Loucy (cell line): ENCODE measurements around the gene SIRPG.
"Not testable (repeated sequence)": the region's sequence is repeated elsewhere in the genome, so short reads cannot be mapped to it uniquely, and the experiment has no call there.

Experiments
- H2AFZ ChIP-seq: fragments of 200-600 bp; sonication (generic); 2 replicates; pipeline ENCODE4 v1.6.0; 2016; ENCODE audit warnings: antibody characterized with exemption, mild to moderate bottlenecking, low read length, moderate library complexity
- H3F3A ChIP-seq: fragments of 200-600 bp; 2 replicates; pipeline ENCODE4 v1.6.0; 2016; ENCODE audit warnings: antibody characterized with exemption, low read depth, mild to moderate bottlenecking
- H3K27me3 ChIP-seq: fragments of 200-600 bp; sonication (generic); 2 replicates; pipeline ENCODE4 v1.6.1; 2014; ENCODE audit warnings: low read length, mild to moderate bottlenecking; ENCODE audit not compliant: insufficient read depth, poor library complexity, severe bottlenecking
- H3K36me3 ChIP-seq: fragments of 200-600 bp; sonication (generic); 2 replicates; pipeline ENCODE4 v1.6.1; 2016; ENCODE audit warnings: low read length; ENCODE audit not compliant: insufficient read depth
- H3K4me1 ChIP-seq: fragments of 200-600 bp; sonication (generic); 2 replicates; pipeline ENCODE4 v1.5.1; 2014; ENCODE audit warnings: low read length, mild to moderate bottlenecking; ENCODE audit not compliant: insufficient read depth, poor library complexity, severe bottlenecking
- H3K4me2 ChIP-seq: fragments of 200-600 bp; sonication (generic); 2 replicates; pipeline ENCODE4 v1.6.0; 2014; ENCODE audit warnings: antibody characterized with exemption, low read length, low read depth, mild to moderate bottlenecking; ENCODE audit not compliant: poor library complexity, severe bottlenecking
- H3K4me3 ChIP-seq: fragments of 200-600 bp; sonication (generic); 2 replicates; pipeline ENCODE4 v1.5.1; 2014; ENCODE audit warnings: low read length, mild to moderate bottlenecking, mixed read lengths; ENCODE audit not compliant: poor library complexity, severe bottlenecking
- H3K79me2 ChIP-seq: fragments of 200-600 bp; sonication (generic); 2 replicates; pipeline ENCODE4 v1.6.1; 2014; ENCODE audit warnings: low read length; ENCODE audit not compliant: insufficient read depth
- H3K9ac ChIP-seq: fragments of 200-600 bp; sonication (generic); 2 replicates; pipeline ENCODE4 v1.6.0; 2014; ENCODE audit warnings: mild to moderate bottlenecking, low read depth, low read length, moderate library complexity; ENCODE audit not compliant: poor library complexity, severe bottlenecking
- H3K9me2 ChIP-seq: fragments of 200-600 bp; sonication (generic); replicated peaks from 2 replicates; pipeline ENCODE4 v1.6.1; 2016; ENCODE audit warnings: low read depth, low read length, mixed read lengths
- H3K9me3 ChIP-seq: fragments of 200-600 bp; sonication (generic); 2 replicates; pipeline ENCODE4 v1.6.1; 2014; ENCODE audit warnings: mild to moderate bottlenecking, antibody characterized with exemption, low read length, low read depth; ENCODE audit not compliant: insufficient read depth
- H4K20me1 ChIP-seq: fragments of 200-600 bp; sonication (generic); 2 replicates; pipeline ENCODE4 v1.6.0; 2014; ENCODE audit warnings: antibody characterized with exemption, low read length, mild to moderate bottlenecking; ENCODE audit not compliant: insufficient read depth, poor library complexity, severe bottlenecking
- EZH2phosphoT487 ChIP-seq: fragments of 200-600 bp; IDR thresholded peaks from 2 replicates; pipeline ENCODE4 v1.6.1; 2018; ENCODE audit warnings: antibody characterized with exemption, mild to moderate bottlenecking, moderate library complexity, borderline replicate concordance
- TF ChIP-seq, protein P1 (sequence below): fragments of 200-600 bp; sonication (generic); conservative IDR thresholded peaks from 2 replicates; pipeline ENCODE4 v1.5.1; 2014; ENCODE audit warnings: mild to moderate bottlenecking, antibody characterized with exemption, low read length

SIRPG gene

DNA sequence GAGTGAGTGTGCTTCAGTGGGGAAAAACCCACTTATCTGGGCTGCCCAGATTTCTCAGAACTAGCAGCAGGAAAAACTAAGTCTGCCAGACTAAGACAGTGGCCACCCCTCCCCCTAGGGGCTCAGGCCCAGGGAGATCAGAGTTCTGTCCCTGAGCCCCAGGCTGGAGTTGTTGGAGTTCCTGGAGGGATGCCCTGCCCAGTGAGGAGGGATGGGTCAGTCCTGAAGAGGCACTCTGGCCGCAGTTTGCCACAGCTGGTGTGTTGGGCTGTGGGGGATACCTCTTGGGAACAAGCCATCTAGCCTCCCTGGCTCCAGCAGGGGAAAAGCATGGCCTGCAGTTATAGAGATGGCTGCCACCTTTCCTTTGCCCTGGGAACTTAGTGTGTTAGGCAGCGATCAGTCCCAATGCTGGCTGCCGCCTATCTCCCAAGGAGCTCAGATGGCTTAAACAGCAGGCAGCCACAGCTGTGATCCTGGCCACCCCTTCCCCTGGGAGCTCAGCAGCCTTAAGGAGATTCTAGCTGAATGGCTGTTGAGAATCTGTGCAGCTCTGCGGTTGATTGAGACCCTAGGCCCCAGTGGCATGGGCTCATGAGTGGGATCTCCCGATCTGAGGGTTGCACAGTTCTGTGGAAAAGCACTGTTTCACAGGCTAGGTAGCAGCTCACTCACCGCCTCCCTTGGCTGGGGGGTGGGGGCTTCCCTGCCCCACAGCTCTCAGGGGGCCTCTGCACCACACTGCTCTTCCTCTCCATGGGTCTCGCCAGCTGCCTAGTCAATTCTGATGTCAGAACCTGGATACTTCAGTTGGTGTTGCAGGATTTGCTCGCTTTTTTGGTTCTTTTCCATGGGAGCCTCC lies 13.2 kb downstream of the SIRPG start:
- H3F3A ChIP-seq = no peaks in the 10 kb centered on the region
- H2AFZ ChIP-seq = no peak overlapping the region
- H3K4me1 ChIP-seq = no peaks in the 10 kb centered on the region
- no peaks in the 10 kb centered on the region for H3K79me2 ChIP-seq
- H4K20me1 ChIP-seq = no peaks in the 10 kb centered on the region
- no peak overlapping the region for H3K4me3 ChIP-seq
- H3K4me2 ChIP-seq = no peak overlapping the region
- no peak for TF ChIP-seq EZH2phosphoT487
- TF ChIP-seq, protein P1, sequence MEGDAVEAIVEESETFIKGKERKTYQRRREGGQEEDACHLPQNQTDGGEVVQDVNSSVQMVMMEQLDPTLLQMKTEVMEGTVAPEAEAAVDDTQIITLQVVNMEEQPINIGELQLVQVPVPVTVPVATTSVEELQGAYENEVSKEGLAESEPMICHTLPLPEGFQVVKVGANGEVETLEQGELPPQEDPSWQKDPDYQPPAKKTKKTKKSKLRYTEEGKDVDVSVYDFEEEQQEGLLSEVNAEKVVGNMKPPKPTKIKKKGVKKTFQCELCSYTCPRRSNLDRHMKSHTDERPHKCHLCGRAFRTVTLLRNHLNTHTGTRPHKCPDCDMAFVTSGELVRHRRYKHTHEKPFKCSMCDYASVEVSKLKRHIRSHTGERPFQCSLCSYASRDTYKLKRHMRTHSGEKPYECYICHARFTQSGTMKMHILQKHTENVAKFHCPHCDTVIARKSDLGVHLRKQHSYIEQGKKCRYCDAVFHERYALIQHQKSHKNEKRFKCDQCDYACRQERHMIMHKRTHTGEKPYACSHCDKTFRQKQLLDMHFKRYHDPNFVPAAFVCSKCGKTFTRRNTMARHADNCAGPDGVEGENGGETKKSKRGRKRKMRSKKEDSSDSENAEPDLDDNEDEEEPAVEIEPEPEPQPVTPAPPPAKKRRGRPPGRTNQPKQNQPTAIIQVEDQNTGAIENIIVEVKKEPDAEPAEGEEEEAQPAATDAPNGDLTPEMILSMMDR = no peak
- no peaks in the 10 kb centered on the region for H3K27me3 ChIP-seq
- H3K9me2 ChIP-seq = no peaks in the 10 kb centered on the region
- no peak overlapping the region for H3K9ac ChIP-seq
- H3K36me3 ChIP-seq = no peaks in the 10 kb centered on the region
- no peaks in the 10 kb centered on the region for H3K9me3 ChIP-seq

DNA sequence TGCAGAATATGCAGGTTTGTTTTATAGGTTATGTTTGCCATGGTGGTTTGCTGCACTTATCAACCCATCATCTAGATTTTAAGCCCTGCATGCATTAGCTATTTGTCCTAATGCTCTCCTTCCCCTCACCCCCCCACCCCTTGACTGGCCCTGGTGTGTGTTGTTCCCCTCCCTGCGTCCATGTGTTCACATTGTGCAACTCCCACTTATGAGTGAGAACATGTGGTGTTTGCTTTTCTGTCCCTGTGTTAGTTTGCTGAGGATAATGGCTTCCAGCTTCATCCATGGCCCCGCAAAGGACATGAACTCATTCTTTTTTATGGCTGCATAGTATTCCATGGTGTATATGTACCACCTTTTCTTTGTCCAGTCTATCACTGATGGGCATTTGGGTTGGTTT lies 18.9 kb downstream of the SIRPG start:
- H3K79me2 ChIP-seq, H3F3A ChIP-seq, H3K4me2 ChIP-seq, H3K36me3 ChIP-seq, H4K20me1 ChIP-seq, H3K4me1 ChIP-seq, H3K9ac ChIP-seq, H2AFZ ChIP-seq, H3K4me3 ChIP-seq, H3K27me3 ChIP-seq, H3K9me2 ChIP-seq, H3K9me3 ChIP-seq: not testable (repeated sequence)

DNA sequence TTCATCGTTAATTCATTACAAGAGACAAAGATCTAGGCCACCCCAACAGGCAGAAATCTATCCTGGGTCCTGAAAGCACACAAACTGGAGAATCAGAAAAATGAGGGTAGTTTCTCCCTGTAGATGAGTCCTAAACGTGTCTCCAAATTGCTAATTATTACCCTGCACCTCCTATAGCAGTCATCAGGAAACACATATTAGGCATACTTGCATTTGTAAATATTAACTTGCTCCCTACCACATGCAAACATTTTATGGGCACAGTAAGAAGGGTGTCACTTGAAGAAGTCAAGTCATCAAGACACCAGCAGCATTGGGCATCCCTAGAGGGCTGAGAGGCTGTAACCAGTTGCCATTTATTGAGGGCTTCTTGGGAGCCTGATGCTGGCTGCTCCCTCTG lies 19.8 kb downstream of the SIRPG start:
- no peak overlapping the region for H3K4me2 ChIP-seq
- H3K4me1 ChIP-seq = no peaks in the 10 kb centered on the region
- H3K27me3 ChIP-seq = no peaks in the 10 kb centered on the region
- H3K79me2 ChIP-seq = no peaks in the 10 kb centered on the region
- TF ChIP-seq, protein P1 = no peak
- no peak for TF ChIP-seq EZH2phosphoT487
- no peaks in the 10 kb centered on the region for H3K9me2 ChIP-seq
- H4K20me1 ChIP-seq = no peaks in the 10 kb centered on the region
- no peaks in the 10 kb centered on the region for H3F3A ChIP-seq
- H2AFZ ChIP-seq = no peak overlapping the region
- H3K9me3 ChIP-seq = no peaks in the 10 kb centered on the region
- H3K36me3 ChIP-seq = no peaks in the 10 kb centered on the region
- no peak overlapping the region for H3K9ac ChIP-seq
- H3K4me3 ChIP-seq = no peak overlapping the region

DNA sequence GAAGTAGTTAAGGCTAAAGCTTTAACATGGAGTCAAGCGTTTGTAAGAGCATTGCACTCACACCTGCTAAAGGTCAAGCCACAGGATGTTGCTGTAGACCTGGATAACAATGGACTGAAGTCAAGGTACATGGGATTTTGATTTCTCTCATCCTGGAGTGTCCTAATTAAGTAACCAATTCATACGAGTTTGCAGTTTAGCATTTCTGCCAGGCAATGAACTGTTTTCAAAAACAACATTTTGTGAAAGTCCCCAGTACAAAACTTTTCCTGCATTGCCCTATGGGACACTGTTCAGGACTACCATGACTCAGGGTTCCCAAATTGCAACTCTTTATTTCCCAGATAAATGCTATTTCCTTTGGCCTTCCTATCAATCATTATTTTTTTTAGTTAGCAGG lies 20.4 kb downstream of the SIRPG start:
- Histone ChIP-seq H3K4me2 (no peak overlapping the region), H3F3A (no peaks in the 10 kb centered on the region), H3K9ac (no peak overlapping the region), H3K36me3 (no peaks in the 10 kb centered on the region), H3K9me2 (no peaks in the 10 kb centered on the region), H3K27me3 (no peaks in the 10 kb centered on the region), H3K79me2 (no peaks in the 10 kb centered on the region), H4K20me1 (no peaks in the 10 kb centered on the region), H2AFZ (no peak overlapping the region), H3K4me3 (no peak overlapping the region), H3K4me1 (no peaks in the 10 kb centered on the region), H3K9me3 (no peaks in the 10 kb centered on the region)
- TF ChIP-seq EZH2phosphoT487 = no peak
- TF ChIP-seq, protein P1 = no peak
